Measurements from ENCODE around the gene P2RY8. TPM values are rescaled to one million over a fixed set of nuclear protein-coding genes. Genes with fewer than 3 reads are reported as not detected.
A peak's percentile ranks its signal among the peaks of the same experiment; 100 is the strongest.

P2RY8 gene
- total and polyA plus RNA-seq, 10 of the 15 experiments (the other 5 are each of a cell fraction or from before 2014, with no cell fraction given) = 2.0 to 64.4 (median 36.5) TPM

DNA sequence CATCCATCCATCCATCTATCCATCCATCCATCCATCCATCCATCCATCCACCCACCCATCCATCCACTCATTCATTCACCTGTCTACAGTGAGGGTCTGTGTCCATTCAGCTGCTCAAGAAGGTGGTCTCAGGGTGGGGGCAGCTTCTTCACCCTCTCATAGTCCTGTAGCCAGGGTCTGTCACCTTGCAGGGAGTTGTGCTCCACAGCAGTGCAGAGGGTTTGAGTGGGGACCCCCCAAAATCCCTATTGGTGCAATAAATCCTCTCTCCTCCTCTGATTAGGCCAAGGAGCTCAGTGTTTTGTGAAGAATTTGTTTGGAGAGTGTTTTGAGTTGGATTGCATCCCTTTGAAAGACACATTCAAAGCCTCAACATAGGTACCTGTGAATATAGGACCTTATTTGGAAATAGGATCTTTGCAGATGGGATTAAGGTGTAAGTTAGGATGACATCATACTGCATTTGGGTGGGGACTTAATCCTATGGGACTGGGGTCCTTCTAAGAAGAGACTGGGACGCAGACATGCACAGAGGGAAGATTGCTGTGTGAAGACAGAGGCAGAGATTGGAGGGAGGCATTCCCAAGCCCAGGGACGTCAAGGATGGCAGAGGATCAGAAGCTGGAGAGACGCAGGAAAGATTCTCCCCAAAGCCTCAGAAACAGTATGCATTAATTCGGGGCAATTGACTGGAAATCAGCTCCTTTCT, 12.0 kb downstream of the P2RY8 start:
- Histone ChIP-seq H4K20me1 (ENCODE audit: control insufficient read depth, insufficient read depth) (no peaks in the 10 kb centered on the region), H3K9ac (ENCODE audit: control insufficient read depth, insufficient read depth, low read length) (no peak overlapping the region), H3K27ac (ENCODE audit: control insufficient read depth, insufficient read depth) (no peak overlapping the region), H3K4me1 (ENCODE audit: control insufficient read depth, insufficient read depth, low read length) (peaks cover 36% of the 10 kb centered on the region), H3K4me3 (no peak overlapping the region), H3K27me3 (replicated peaks in 1 of 2; ENCODE audit: control insufficient read depth in 2 of 2, insufficient read depth in 2 of 2, low read length in 1 of 2) (no peaks in the 10 kb centered on the region), H3K36me3 (ENCODE audit: control insufficient read depth in 2 of 2, insufficient read depth in 2 of 2, low read length in 1 of 2) (peaks cover 4 to 8% of the 10 kb centered on the region in 2 experiments), H3K79me2 (ENCODE audit: control insufficient read depth, insufficient read depth, low read length) (peaks cover 60% of the 10 kb centered on the region), H3K4me2 (ENCODE audit: control insufficient read depth, insufficient read depth) (no peak overlapping the region), H3K9me3 (replicated peaks; ENCODE audit: control insufficient read depth, insufficient read depth, low read length) (peaks cover 2% of the 10 kb centered on the region; the same call in 2 of the 3 replicates), H2AFZ (ENCODE audit: control insufficient read depth, low read depth, low read length) (no peak overlapping the region)
- POLR2A ChIA-PET = no interaction called here
- WGBS (ENCODE audit: insufficient coverage, insufficient replicate concordance, low lambda C conversion rate, missing lambda C conversion rate) = 88% methylated on average over 4 of the region's 4 CpGs
- TSS peak; percentile 11 for BruUV-seq (replicated peaks)
- intact Hi-C loops (cut with micrococcal nuclease; ENCODE audit: unreplicated experiment) (loop anchor here (5.0 kb wide), 1 partner anchor 43 kb away; no protein-coding TSS in a partner anchor), in situ Hi-C loops (cut with MboI) (no loop called here)
- TF ChIP-seq, protein P1, sequence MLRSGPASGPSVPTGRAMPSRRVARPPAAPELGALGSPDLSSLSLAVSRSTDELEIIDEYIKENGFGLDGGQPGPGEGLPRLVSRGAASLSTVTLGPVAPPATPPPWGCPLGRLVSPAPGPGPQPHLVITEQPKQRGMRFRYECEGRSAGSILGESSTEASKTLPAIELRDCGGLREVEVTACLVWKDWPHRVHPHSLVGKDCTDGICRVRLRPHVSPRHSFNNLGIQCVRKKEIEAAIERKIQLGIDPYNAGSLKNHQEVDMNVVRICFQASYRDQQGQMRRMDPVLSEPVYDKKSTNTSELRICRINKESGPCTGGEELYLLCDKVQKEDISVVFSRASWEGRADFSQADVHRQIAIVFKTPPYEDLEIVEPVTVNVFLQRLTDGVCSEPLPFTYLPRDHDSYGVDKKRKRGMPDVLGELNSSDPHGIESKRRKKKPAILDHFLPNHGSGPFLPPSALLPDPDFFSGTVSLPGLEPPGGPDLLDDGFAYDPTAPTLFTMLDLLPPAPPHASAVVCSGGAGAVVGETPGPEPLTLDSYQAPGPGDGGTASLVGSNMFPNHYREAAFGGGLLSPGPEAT (IDR thresholded peaks at IDR 0.05; ENCODE audit: low read depth) = peak; percentile 71
- peak; percentile 53 to 80; a peak in 2 of 4 replicates for TF ChIP-seq IKZF2 (IDR thresholded peaks at IDR 0.05)
- TF ChIP-seq TBL1XR1 (IDR thresholded peaks at IDR 0.05; ENCODE audit: low read depth, low read length) = no peak
- TF ChIP-seq IKZF1 (conservative IDR thresholded peaks at IDR 0.05) = peak; percentile 71
- peak; percentile 91 for TF ChIP-seq ATF7 (IDR thresholded peaks at IDR 0.05; ENCODE audit: low read depth)
- TF ChIP-seq SPI1 (IDR thresholded peaks at IDR 0.05; ENCODE audit: borderline replicate concordance, insufficient read depth, low read depth, low read length) = no peak
- no peak for TF ChIP-seq ZNF24 (IDR thresholded peaks at IDR 0.05)
- ATAC-seq = no peak
- FAIRE-seq = no peak
- RAD21 ChIA-PET (ENCODE audit: unreplicated experiment) = no interaction called here
- CTCF ChIA-PET = no interaction called here
- SMC1A ChIA-PET (ENCODE audit: uncharacterized antibody, unreplicated experiment) = no interaction called here
- no peak for DNase-seq (ENCODE audit: low read depth, low spot score)
